GM23248 (cell line): Measurements from ENCODE around the gene PTPRE.

Experiments
- EZH2 ChIP-seq: fragments of 200-600 bp; sonication (generic); IDR thresholded peaks from 2 replicates; pipeline ENCODE4 v1.6.1; 2018; ENCODE audit warnings: antibody characterized with exemption, mild to moderate bottlenecking; ENCODE audit not compliant: insufficient read depth, poor library complexity, severe bottlenecking
- EZH2phosphoT487 ChIP-seq: fragments of 200-600 bp; sonication (generic); IDR thresholded peaks from 2 replicates; pipeline ENCODE4 v1.6.1; 2018; ENCODE audit warnings: antibody characterized with exemption, moderate library complexity, mild to moderate bottlenecking, low read depth; ENCODE audit not compliant: insufficient read depth

GRCh38 chr10:127991543-127992255 is 84.8 kb downstream of the PTPRE start:
- TF ChIP-seq EZH2 (no peak), EZH2phosphoT487 (no peak)
